Fibroblast of skin of scalp (primary cell): ENCODE measurements around the gene PLPPR1.
"Not testable (repeated sequence)": the region's sequence is repeated elsewhere in the genome, so short reads cannot be mapped to it uniquely, and the experiment has no call there.

ENCODE experiments used
- DNase-seq: peaks from one replicate; pipeline ENCODE4 v3.0.0-alpha.2; 2013

Gene PLPPR1

GRCh38 chr9:101127369-101127768, 98.8 kb downstream of the PLPPR1 start:
- DNase-seq: not testable (repeated sequence)

- DNase-seq: no peak
Measured at GRCh38 chr9:101128623-101129022, 100.1 kb downstream of the PLPPR1 start.

GRCh38 chr9:101130054-101130453, 101.5 kb downstream of the PLPPR1 start:
- DNase-seq: no peak

- no peak for DNase-seq
Measured at GRCh38 chr9:101131326-101131725, 102.8 kb downstream of the PLPPR1 start.

GRCh38 chr9:101132801-101133200, 104.3 kb downstream of the PLPPR1 start:
- no peak for DNase-seq

GRCh38 chr9:101138509-101138908, 110.0 kb downstream of the PLPPR1 start:
- DNase-seq: no peak

GRCh38 chr9:101139082-101139481, 110.6 kb downstream of the PLPPR1 start:
- DNase-seq: no peak

- no peak for DNase-seq
Measured at GRCh38 chr9:101140764-101141163, 112.2 kb downstream of the PLPPR1 start.

GRCh38 chr9:101146508-101146907, 118.0 kb downstream of the PLPPR1 start:
- no peak for DNase-seq

- no peak for DNase-seq
Measured at GRCh38 chr9:101148344-101148743, 119.8 kb downstream of the PLPPR1 start.

GRCh38 chr9:101158361-101158760, 129.8 kb downstream of the PLPPR1 start:
- DNase-seq: no peak

- no peak for DNase-seq
Measured at GRCh38 chr9:101162231-101162630, 133.7 kb downstream of the PLPPR1 start.

GRCh38 chr9:101165131-101165530, 136.6 kb downstream of the PLPPR1 start:
- DNase-seq: no peak

GRCh38 chr9:101167490-101168134, 139.1 kb downstream of the PLPPR1 start:
- DNase-seq: no peak

- DNase-seq: no peak
Measured at GRCh38 chr9:101172616-101173015, 144.1 kb downstream of the PLPPR1 start.

GRCh38 chr9:101173907-101174306, 145.4 kb downstream of the PLPPR1 start:
- DNase-seq: no peak

- DNase-seq: no peak
Measured at GRCh38 chr9:101176384-101176783, 147.9 kb downstream of the PLPPR1 start.

GRCh38 chr9:101184813-101185278, 156.3 kb downstream of the PLPPR1 start:
- no peak for DNase-seq

GRCh38 chr9:101191723-101192122, 163.2 kb downstream of the PLPPR1 start:
- no peak for DNase-seq

GRCh38 chr9:101197026-101197425, 168.5 kb downstream of the PLPPR1 start:
- no peak for DNase-seq

- no peak for DNase-seq
Measured at GRCh38 chr9:101200852-101201251, 172.3 kb downstream of the PLPPR1 start.

GRCh38 chr9:101201630-101202029, 173.1 kb downstream of the PLPPR1 start:
- no peak for DNase-seq

GRCh38 chr9:101209670-101210069, 181.1 kb downstream of the PLPPR1 start:
- no peak for DNase-seq

- DNase-seq: no peak
Measured at GRCh38 chr9:101212661-101213060, 184.1 kb downstream of the PLPPR1 start.

GRCh38 chr9:101219030-101219429, 190.5 kb downstream of the PLPPR1 start:
- DNase-seq: no peak
